Naive thymus-derived CD4-positive, alpha-beta T cell (primary cell): ENCODE results near the gene DNAJB11. TPM values are rescaled to one million over a fixed set of nuclear protein-coding genes. Genes with fewer than 3 reads are reported as not detected.

Source experiments
- ATAC-seq: fragments of 150-1000 bp; cut with Tn5 transposase; 2 replicates; pipeline ENCODE4 v1.10.0; 2021; ENCODE audit warnings: mild to moderate bottlenecking, moderate library complexity
- CTCF ChIA-PET: fragments of 350-600 bp; sonication (Branson Sonifier 250); formaldehyde crosslinking; loops from one replicate; lab custom pipeline; 2021; ENCODE audit warnings: antibody characterized with exemption; lab: Charles Lee
- POLR2A ChIA-PET: fragments of 350-600 bp; sonication (Branson Sonifier 250); formaldehyde crosslinking; loops from one replicate; lab custom pipeline; 2021; ENCODE audit warnings: antibody characterized with exemption, inconsistent platforms; lab: Charles Lee
- DNase-seq, 9 donors: peaks; one replicate each; pipeline versions ENCODE4 v3.0.0 to v3.0.0-alpha.2; 2020 to 2022; ENCODE audit warnings: mixed read lengths in 1 of 9
- H3K27ac ChIP-seq: one replicate; pipeline ENCODE4 v1.7.0; 2013; ENCODE audit warnings: mild to moderate bottlenecking, low read depth, low read length, moderate library complexity
- H3K27me3 ChIP-seq, 2 donors: one replicate each; pipeline ENCODE4 v1.7.0; 2013; ENCODE audit warnings: low read length in 2 of 2, mild to moderate bottlenecking in 2 of 2, moderate library complexity in 2 of 2; ENCODE audit not compliant: control insufficient read depth in 2 of 2, insufficient read depth in 2 of 2
- H3K36me3 ChIP-seq, 3 experiments: 1 replicate in 2 of 3; 2 replicates in 1 of 3; pipeline ENCODE4 v1.7.0; 2013; ENCODE audit warnings: low read length in 3 of 3, mild to moderate bottlenecking in 3 of 3, moderate library complexity in 1 of 3; ENCODE audit not compliant: insufficient read depth in 3 of 3, control insufficient read depth in 2 of 3
- H3K4me1 ChIP-seq, 2 donors: one replicate each; pipeline ENCODE4 v1.7.0; 2013; ENCODE audit warnings: low read length in 2 of 2, mild to moderate bottlenecking in 2 of 2, moderate library complexity in 1 of 2; ENCODE audit not compliant: control insufficient read depth in 2 of 2, insufficient read depth in 2 of 2
- H3K4me3 ChIP-seq: 2 replicates; pipeline ENCODE4 v1.7.0; 2013; ENCODE audit warnings: mild to moderate bottlenecking, low read length
- H3K9me3 ChIP-seq, 3 experiments: 1 replicate in 2 of 3; 2 replicates in 1 of 3; pipeline ENCODE4 v1.7.0; 2013; ENCODE audit warnings: low read length in 3 of 3; ENCODE audit not compliant: control insufficient read depth in 2 of 3
- H3K27ac Mint-ChIP-seq, 9 donors: one replicate each; pipeline ENCODE4 v1.8.0; 2020 to 2022; ENCODE audit warnings: mixed read lengths in 9 of 9, mild to moderate bottlenecking in 8 of 9, moderate library complexity in 5 of 9, inconsistent platforms in 2 of 9
- H3K27me3 Mint-ChIP-seq, 5 donors: one replicate each; pipeline ENCODE4 v1.8.0; 2021 to 2022; ENCODE audit warnings: mixed read lengths in 5 of 5, mild to moderate bottlenecking in 1 of 5
- H3K36me3 Mint-ChIP-seq, 5 donors: one replicate each; pipeline ENCODE4 v1.8.0; 2020 to 2022; ENCODE audit warnings: mixed read lengths in 5 of 5, mild to moderate bottlenecking in 3 of 5, inconsistent platforms in 1 of 5
- H3K4me1 Mint-ChIP-seq, 7 donors: one replicate each; pipeline ENCODE4 v1.8.0; 2020 to 2022; ENCODE audit warnings: mixed read lengths in 7 of 7, mild to moderate bottlenecking in 3 of 7, inconsistent platforms in 1 of 7
- H3K4me3 Mint-ChIP-seq, 10 donors: one replicate each; pipeline ENCODE4 v1.8.0; 2020 to 2022; ENCODE audit warnings: mild to moderate bottlenecking in 10 of 10, mixed read lengths in 10 of 10, moderate library complexity in 6 of 10, inconsistent platforms in 2 of 10
- H3K9me3 Mint-ChIP-seq, 11 donors: one replicate each; pipeline ENCODE4 v1.8.0; 2020 to 2022; ENCODE audit warnings: mixed read lengths in 11 of 11, mild to moderate bottlenecking in 4 of 11, inconsistent platforms in 1 of 11, moderate library complexity in 1 of 11
- intact Hi-C, 2 donors: fragments of 100-400 bp; cut with micrococcal nuclease; formaldehyde crosslinking; loops; one replicate each; pipeline ENCODE4 v1.15.1; 2023
- polyA plus RNA-seq, 2 donors: library from polyadenylated mRNA; unstranded; fragments of 300-500 nt; fragmentation: Illumina TruSeq; gene quantifications; one replicate each; pipeline ENCODE4 v1.2.3, GENCODE V29; 2021
- total RNA-seq, 6 experiments: library from RNA in 5 of 6; stranded (reverse) in 5 of 6; gene quantifications; 1 replicate in 5 of 6; 2 replicates in 1 of 6; pipeline ENCODE4 v1.2.3 and lab custom pipeline; 2021 to 2026

The DNAJB11 gene
- total and polyA plus RNA-seq, 7 experiments from 2014 or later: 27.4 to 75.2 (median 30.4) TPM

DNA sequence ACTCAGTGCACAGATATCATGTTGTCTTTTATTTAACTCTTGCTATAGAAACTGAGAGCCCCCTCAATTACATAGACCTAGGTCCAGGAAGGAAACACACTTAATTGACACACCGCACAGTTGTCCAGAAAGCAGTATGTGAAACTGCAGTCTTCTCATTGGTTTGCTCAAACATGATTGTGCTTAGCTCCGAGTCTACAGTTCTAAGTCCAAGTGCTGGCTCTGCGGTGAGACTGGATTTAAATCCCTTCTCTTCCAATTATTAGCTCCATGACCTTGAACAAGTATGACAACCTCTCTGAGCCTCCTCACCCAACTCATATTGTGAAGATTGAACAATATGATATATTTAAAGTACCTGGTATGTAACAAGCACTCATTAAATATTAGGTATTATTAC lies 23.3 kb downstream of the DNAJB11 start:
- H3K27me3 Mint-ChIP-seq: peaks cover 0 to 4% (median 4%) of the 10 kb centered on the region in 5 donors
- no peak overlapping the region for H3K4me3 ChIP-seq
- no peak for DNase-seq
- no peaks in the 10 kb centered on the region for H3K36me3 ChIP-seq
- ATAC-seq: no peak
- no peak overlapping the region for H3K4me3 Mint-ChIP-seq
- ChIA-PET POLR2A (no interaction called here), CTCF (no interaction called here)
- H3K4me1 ChIP-seq: no peaks in the 10 kb centered on the region
- H3K27me3 ChIP-seq: no peaks in the 10 kb centered on the region
- H3K9me3 ChIP-seq: no peaks in the 10 kb centered on the region
- H3K27ac Mint-ChIP-seq: no peak overlapping the region
- H3K27ac ChIP-seq: no peak overlapping the region
- intact Hi-C loops: no loop called here
- H3K36me3 Mint-ChIP-seq: no peaks in the 10 kb centered on the region
- no peaks in the 10 kb centered on the region for H3K9me3 Mint-ChIP-seq
- H3K4me1 Mint-ChIP-seq: peaks cover 5 to 17% (median 8%) of the 10 kb centered on the region in 7 donors

DNA sequence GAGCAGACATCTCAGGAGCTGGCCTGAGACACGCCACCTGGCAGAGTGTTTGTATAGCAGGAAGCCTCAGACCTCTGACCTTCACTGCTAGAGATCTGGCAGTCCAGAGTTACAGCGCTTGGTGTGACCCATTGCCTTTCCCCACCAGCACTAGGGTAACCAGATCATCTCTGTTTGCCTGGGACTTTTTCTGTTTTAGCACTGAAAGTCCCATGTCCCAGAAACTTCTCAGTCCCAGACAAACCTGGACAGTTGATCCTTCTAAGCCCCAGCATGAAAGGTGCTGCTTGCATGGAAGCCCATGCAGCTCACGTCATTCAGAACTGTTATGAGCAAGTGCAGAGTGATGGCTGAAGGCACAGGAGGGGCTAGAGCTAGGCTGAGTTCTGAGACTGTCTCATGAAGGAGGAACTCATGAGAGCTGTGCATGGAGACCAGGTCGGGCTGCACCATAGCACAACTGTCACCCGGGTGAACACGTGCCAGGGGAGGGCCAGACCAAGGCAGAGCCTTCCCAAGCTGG lies 24.1 kb downstream of the DNAJB11 start:
- Mint-ChIP-seq H3K9me3 (no peaks in the 10 kb centered on the region), H3K4me1 (peaks cover 5 to 13% (median 8%) of the 10 kb centered on the region in 7 donors), H3K36me3 (no peaks in the 10 kb centered on the region), H3K27me3 (peaks cover 0 to 4% (median 4%) of the 10 kb centered on the region in 5 donors), H3K4me3 (no peak overlapping the region), H3K27ac (no peak overlapping the region)
- ChIA-PET POLR2A (interaction anchor here (0.6 kb wide), 1 partner anchor 673 kb away, joined by 3 read pairs; no protein-coding TSS in a partner anchor), CTCF (no interaction called here)
- H3K27ac ChIP-seq: no peak overlapping the region
- H3K9me3 ChIP-seq: no peaks in the 10 kb centered on the region
- H3K27me3 ChIP-seq: no peaks in the 10 kb centered on the region
- no peaks in the 10 kb centered on the region for H3K4me1 ChIP-seq
- no peak overlapping the region for H3K4me3 ChIP-seq
- DNase-seq: no peak
- no peaks in the 10 kb centered on the region for H3K36me3 ChIP-seq
- intact Hi-C loops: no loop called here
- no peak for ATAC-seq

DNA sequence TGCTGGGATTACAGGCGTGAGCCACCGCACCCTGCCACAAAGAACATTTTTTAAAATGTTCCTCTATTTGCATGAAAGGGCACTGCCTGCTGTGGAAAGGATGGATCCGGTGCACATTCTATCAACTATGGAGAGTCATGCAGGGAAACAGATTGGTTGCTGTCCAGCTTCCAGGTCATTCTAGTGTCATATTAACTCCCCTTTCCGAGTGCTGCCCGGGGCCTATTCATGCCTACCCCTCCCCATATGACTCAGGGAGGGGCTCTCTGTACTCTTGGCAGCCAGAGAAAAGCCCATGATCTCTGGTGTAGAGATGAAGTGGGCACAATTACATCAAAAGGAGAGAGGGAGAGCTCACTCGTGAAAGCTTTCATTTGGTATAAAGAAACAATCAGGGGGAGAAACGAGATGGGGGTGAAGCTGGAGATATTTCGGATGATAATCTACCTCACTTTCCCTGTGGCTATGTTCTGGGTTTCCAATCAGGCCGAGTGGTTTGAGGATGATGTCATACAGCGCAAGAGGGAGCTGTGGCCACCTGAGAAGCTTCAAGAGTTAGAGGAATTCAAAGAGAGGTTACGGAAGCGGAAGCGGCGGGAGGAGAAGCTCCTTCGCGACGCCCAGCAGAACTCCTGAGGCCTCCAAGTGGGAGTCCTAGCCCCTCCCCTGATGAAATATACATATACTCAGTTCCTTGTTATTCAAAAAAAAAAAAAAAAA lies 26.2 kb downstream of the DNAJB11 start:
- no peak for ATAC-seq
- Mint-ChIP-seq H3K36me3 (no peaks in the 10 kb centered on the region), H3K27me3 (peaks cover 0 to 4% (median 4%) of the 10 kb centered on the region in 5 donors), H3K27ac (peak overlapping the region in 1 of 9 donors; percentile 56), H3K4me3 (peak overlapping the region in 1 of 10 donors; percentile 19), H3K9me3 (no peaks in the 10 kb centered on the region), H3K4me1 (no peaks in the 10 kb centered on the region)
- intact Hi-C loops: no loop called here
- Histone ChIP-seq H3K36me3 (no peaks in the 10 kb centered on the region), H3K27me3 (no peaks in the 10 kb centered on the region), H3K27ac (no peak overlapping the region), H3K9me3 (no peaks in the 10 kb centered on the region), H3K4me1 (no peaks in the 10 kb centered on the region), H3K4me3 (no peak overlapping the region)
- CTCF ChIA-PET: interaction anchor here (0.7 to 1.1 kb wide), 2 partner anchors 10 to 660 kb away, joined by 3 to 4 read pairs; no protein-coding TSS in a partner anchor
- DNase-seq: no peak
- POLR2A ChIA-PET: no interaction called here

DNA sequence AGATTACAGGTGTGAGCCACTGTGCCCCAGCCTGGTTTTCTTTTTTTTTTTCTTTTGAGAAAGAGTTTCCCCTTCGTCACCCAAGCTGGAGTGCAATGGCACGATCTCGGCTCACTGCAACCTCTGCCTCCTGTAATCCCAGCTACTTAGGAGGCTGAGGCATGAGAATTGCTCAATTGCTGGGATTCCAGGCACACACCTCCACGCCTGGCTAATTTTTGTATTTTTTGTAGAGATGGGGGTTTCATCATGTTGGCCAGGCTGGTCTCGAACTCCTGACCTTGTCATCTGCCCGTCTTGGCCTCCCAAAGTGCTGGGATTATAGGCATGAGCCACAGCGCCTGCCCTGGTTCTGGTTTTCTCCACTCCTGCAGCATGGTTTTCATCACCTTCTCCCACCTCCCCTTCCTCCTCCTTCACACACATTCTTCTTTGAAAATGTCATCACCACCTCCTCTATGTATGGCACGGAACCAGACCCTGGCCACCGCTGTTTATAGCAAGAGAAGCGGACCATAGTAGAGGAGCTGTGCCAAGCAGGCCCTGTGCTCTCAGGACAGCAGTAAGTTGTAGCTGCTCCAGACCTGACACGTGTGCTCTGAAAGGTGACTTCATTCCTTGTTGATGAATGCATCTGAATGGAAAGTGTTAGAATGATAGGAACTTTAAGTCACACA lies 27.7 kb downstream of the DNAJB11 start:
- H3K27ac ChIP-seq: no peak overlapping the region
- peaks cover 0 to 9% (median 4%) of the 10 kb centered on the region in 5 donors for H3K27me3 Mint-ChIP-seq
- no peak overlapping the region for H3K4me3 ChIP-seq
- ChIA-PET CTCF (interaction anchor here (1.1 to 1.2 kb wide), 2 partner anchors 16 to 19 kb away, joined by 3 to 4 read pairs; no protein-coding TSS in a partner anchor), POLR2A (no interaction called here)
- no peaks in the 10 kb centered on the region for H3K27me3 ChIP-seq
- DNase-seq (no peak), ATAC-seq (no peak)
- H3K27ac Mint-ChIP-seq: no peak overlapping the region
- H3K4me1 Mint-ChIP-seq: no peaks in the 10 kb centered on the region
- no peaks in the 10 kb centered on the region for H3K36me3 Mint-ChIP-seq
- no peak overlapping the region for H3K4me3 Mint-ChIP-seq
- no peaks in the 10 kb centered on the region for H3K9me3 ChIP-seq
- H3K9me3 Mint-ChIP-seq: no peaks in the 10 kb centered on the region
- H3K36me3 ChIP-seq: no peaks in the 10 kb centered on the region
- no peaks in the 10 kb centered on the region for H3K4me1 ChIP-seq
- intact Hi-C loops: no loop called here

DNA sequence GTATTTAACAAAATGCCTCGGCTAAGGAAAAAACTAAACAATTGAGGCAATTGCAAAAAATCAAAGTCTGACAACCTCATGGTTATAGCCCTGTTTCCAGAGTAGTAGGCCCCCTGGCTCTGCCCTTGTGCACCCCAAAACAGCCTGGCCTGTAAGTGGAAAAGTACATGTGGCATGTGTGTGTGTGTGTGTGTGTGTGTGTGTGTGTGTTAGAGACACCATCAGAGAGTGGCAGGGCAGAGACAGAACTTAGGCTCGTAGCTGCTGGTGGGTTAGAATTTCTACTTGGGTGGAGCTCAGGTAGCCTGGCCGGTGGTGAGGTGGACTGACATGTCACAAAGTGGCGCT lies 28.2 kb downstream of the DNAJB11 start:
- Histone ChIP-seq H3K27ac (no peak overlapping the region), H3K36me3 (no peaks in the 10 kb centered on the region), H3K9me3 (no peaks in the 10 kb centered on the region), H3K27me3 (no peaks in the 10 kb centered on the region), H3K4me3 (no peak overlapping the region), H3K4me1 (no peaks in the 10 kb centered on the region)
- no peak overlapping the region for H3K27ac Mint-ChIP-seq
- intact Hi-C loops: no loop called here
- ChIA-PET POLR2A (no interaction called here), CTCF (no interaction called here)
- no peaks in the 10 kb centered on the region for H3K36me3 Mint-ChIP-seq
- no peaks in the 10 kb centered on the region for H3K4me1 Mint-ChIP-seq
- H3K4me3 Mint-ChIP-seq: no peak overlapping the region
- H3K27me3 Mint-ChIP-seq: peaks cover 0 to 9% (median 4%) of the 10 kb centered on the region in 5 donors
- ATAC-seq (no peak), DNase-seq (no peak)
- H3K9me3 Mint-ChIP-seq: no peaks in the 10 kb centered on the region

DNA sequence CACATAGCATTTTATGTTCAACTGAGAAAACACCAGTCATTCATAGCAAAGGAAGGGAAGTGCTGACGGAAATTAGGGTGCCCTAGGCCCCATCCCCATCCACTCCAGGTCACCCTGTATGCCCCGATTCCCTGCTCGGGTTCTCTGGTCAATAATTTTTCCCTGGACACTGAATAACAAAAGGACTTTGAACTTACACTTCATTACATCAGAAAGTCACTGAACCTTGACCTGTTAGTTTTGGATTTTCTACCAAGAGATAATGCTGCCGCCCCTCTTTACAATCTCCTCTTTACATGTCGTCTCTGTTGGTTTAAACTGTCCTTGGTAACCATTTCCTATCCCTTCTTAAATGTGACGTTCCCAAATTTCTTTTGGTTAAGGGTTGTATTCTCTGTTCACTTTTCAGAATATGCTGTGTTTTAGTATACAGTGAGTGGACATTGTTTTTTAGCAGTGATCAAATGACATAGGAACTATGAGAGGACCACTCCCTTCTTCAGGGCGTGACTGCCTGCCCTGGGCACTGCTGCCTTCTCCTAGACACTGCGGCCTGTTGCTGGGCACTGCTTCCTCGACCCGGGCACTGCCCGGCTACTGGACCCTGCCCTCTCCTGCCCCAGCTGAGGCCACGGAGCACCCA lies 28.7 kb downstream of the DNAJB11 start:
- Histone ChIP-seq H3K27ac (no peak overlapping the region), H3K36me3 (no peaks in the 10 kb centered on the region), H3K27me3 (no peaks in the 10 kb centered on the region), H3K9me3 (no peaks in the 10 kb centered on the region), H3K4me3 (no peak overlapping the region), H3K4me1 (no peaks in the 10 kb centered on the region)
- ChIA-PET CTCF (interaction anchor here (1.3 to 2.2 kb wide), 2 partner anchors 10 to 15 kb away, joined by 5 to 6 read pairs; no protein-coding TSS in a partner anchor), POLR2A (no interaction called here)
- DNase-seq: no peak
- ATAC-seq: no peak
- Mint-ChIP-seq H3K27ac (no peak overlapping the region), H3K4me3 (no peak overlapping the region), H3K27me3 (peaks cover 0 to 9% (median 4%) of the 10 kb centered on the region in 5 donors), H3K4me1 (no peaks in the 10 kb centered on the region), H3K9me3 (no peaks in the 10 kb centered on the region), H3K36me3 (no peaks in the 10 kb centered on the region)
- intact Hi-C loops: no loop called here
